DMS79 treated with DMSO at 0.1 percent for 48 hours (cell line): Measurements from ENCODE around the gene INTS15.
A peak's percentile ranks its signal among the peaks of the same experiment; 100 is the strongest.

Experiments
- DNase-seq: peaks from one replicate; lab custom pipeline; 2025; lab: John Stamatoyannopoulos, UW

Gene INTS15

GRCh38 chr7:6589829-6590644, at the start of gene INTS15:
TSS of gene INTS15 (plus strand) at chr7:6590021. CDS start at chr7:6590284, 263 bp downstream.
- DNase-seq, result peak; percentile 55

- no peak for DNase-seq
Observed at GRCh38 chr7:6542368-6542767, 47.5 kb upstream of the INTS15 start.

GRCh38 chr7:6545398-6546126, 44.3 kb upstream of the INTS15 start:
- no peak for DNase-seq

GRCh38 chr7:6546498-6547251, 43.1 kb upstream of the INTS15 start:
- no peak for DNase-seq

GRCh38 chr7:6547400-6547799, 42.4 kb upstream of the INTS15 start:
- DNase-seq, result no peak

- DNase-seq, result no peak
Observed at GRCh38 chr7:6551016-6551511, 38.8 kb upstream of the INTS15 start, which contains the start of gene GRID2IP. TSS of gene GRID2IP (minus strand) at chr7:6551461. CDS start at chr7:6551436, 25 bp downstream.

- no peak for DNase-seq
Observed at GRCh38 chr7:6553448-6554044, 36.3 kb upstream of the INTS15 start.

- DNase-seq, result no peak
Observed at GRCh38 chr7:6554848-6555247, 35.0 kb upstream of the INTS15 start.

- no peak for DNase-seq
Observed at GRCh38 chr7:6556196-6556595, 33.6 kb upstream of the INTS15 start.

- DNase-seq, result peak; percentile 9
Observed at GRCh38 chr7:6558837-6559236, 31.0 kb upstream of the INTS15 start.

- no peak for DNase-seq
Observed at GRCh38 chr7:6559896-6560295, 29.9 kb upstream of the INTS15 start.

- no peak for DNase-seq
Observed at GRCh38 chr7:6562106-6562505, 27.7 kb upstream of the INTS15 start.

- DNase-seq, result no peak
Observed at GRCh38 chr7:6563936-6564770, 25.7 kb upstream of the INTS15 start.

- no peak for DNase-seq
Observed at GRCh38 chr7:6565655-6566054, 24.2 kb upstream of the INTS15 start.

- DNase-seq, result no peak
Observed at GRCh38 chr7:6567886-6568285, 21.9 kb upstream of the INTS15 start.

GRCh38 chr7:6571160-6571779, 18.6 kb upstream of the INTS15 start:
- DNase-seq, result no peak

GRCh38 chr7:6575281-6576023, 14.4 kb upstream of the INTS15 start:
- no peak for DNase-seq

GRCh38 chr7:6576024-6576866, 13.6 kb upstream of the INTS15 start:
- DNase-seq, result no peak

- peak; percentile 39 for DNase-seq
Observed at GRCh38 chr7:6576867-6577368, 12.9 kb upstream of the INTS15 start.
